ENCODE measurements around the gene STX18. TPM values are rescaled to one million over a fixed set of nuclear protein-coding genes. Genes with fewer than 3 reads are reported as not detected.
A peak's percentile ranks its signal among the peaks of the same experiment; 100 is the strongest.
"Not testable (repeated sequence)": the region's sequence is repeated elsewhere in the genome, so short reads cannot be mapped to it uniquely, and the experiment has no call there.

The STX18 gene
- total and polyA plus RNA-seq, 3 experiments from 2014 or later, result 24.7 to 27.1 (median 25.2) TPM

DNA sequence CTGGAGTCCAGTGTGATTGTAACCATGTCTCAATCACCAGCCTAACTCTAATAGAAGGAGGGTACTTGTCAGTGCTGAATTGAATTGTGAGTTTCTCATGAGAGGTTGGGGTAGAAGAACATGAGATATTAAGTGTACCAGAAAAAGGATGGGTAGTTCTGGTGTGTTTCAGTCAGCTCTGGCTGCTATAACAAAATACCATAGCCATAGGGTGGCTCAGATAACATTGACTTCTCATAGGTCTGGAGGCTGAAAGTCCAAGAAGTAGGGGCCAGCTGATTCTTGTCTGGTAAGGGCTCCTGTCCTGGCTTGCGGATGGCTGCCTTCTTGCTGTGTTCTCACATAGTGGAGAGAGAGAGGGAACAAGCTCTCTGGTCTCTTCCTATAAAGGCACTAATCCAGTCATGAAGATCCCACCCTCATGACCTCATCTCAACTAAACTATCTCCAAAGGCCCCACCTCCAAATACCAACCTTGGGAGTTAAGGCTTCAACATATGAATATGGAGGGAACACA, 35.6 kb upstream of the STX18 start:
- peaks cover 0 to 1% (median 0%) of the 10 kb centered on the region in 3 donors for H3K36me3 Mint-ChIP-seq
- ChIA-PET POLR2A (no interaction called here), CTCF (no interaction called here)
- H3K4me3 Mint-ChIP-seq, result peak overlapping the region in 2 of 7 donors; percentile 11 to 24
- peaks cover 14 to 18% (median 15%) of the 10 kb centered on the region in 3 donors for H3K4me1 Mint-ChIP-seq
- Histone ChIP-seq H3K27ac (ENCODE audit: low read depth, low read length) (no peak overlapping the region), H3K4me3 (ENCODE audit: low read length) (no peak overlapping the region), H3K9me3 (ENCODE audit: low read length) (no peaks in the 10 kb centered on the region), H3K4me1 (ENCODE audit: insufficient read depth, low read length) (peaks cover 11% of the 10 kb centered on the region), H3K27me3 (ENCODE audit: insufficient read depth, low read length, poor library complexity, severe bottlenecking) (no peaks in the 10 kb centered on the region), H3K36me3 (ENCODE audit: insufficient read depth, low read length) (no peaks in the 10 kb centered on the region)
- H3K9me3 Mint-ChIP-seq, result no peaks in the 10 kb centered on the region
- peaks cover 0 to 6% of the 10 kb centered on the region in 2 donors for H3K27me3 Mint-ChIP-seq
- DNase-seq, result no peak
- peak overlapping the region in 2 of 8 donors; percentile 10 to 21 for H3K27ac Mint-ChIP-seq

DNA sequence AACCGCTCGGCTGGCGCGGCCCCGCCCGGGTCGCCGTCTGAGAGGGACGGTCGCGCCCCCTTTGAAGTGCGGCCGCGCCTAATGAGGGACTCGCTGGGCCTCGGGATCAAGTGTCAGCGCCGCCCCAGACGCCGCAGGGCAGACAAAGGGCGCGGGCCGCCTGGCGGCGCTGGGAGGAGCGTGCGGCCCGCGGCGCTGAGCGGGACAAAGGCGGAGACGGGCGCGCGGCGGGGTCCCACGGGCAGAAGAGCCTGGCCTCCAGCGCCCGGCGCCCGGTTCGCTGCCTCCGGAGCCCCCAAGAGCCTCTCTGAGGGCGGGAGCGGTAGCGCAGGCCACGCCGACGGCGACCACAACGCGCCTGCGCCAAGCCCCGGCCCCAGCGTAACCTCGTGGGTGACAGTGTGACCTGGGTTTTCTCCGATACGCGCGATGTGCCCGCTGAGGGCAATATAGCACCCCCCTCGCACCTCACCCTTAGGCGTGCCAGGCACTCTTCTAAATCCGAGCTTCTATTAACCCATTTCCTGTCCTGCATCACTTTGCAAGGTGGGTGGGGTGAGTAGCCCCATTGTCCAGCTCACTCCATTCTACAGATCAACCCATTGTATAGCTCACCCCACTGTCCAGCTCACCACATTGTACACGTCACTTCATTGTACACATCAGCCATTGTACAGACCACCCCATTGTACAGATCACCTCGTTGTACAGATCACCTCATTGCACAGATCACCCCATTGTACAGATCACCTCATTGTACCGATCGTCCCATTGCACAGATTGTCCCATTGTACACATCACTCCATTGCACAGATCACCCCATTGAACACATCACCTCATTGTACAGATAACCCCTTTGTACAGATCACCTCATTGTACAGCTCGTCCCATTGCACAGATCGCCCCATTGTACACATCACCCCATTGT, 33.7 kb upstream of the STX18 start:
- Histone ChIP-seq H3K4me1 (ENCODE audit: insufficient read depth, low read length) (peaks cover 11% of the 10 kb centered on the region), H3K36me3 (ENCODE audit: insufficient read depth, low read length) (no peaks in the 10 kb centered on the region), H3K4me3 (ENCODE audit: low read length) (peak overlapping the region; percentile 44), H3K27me3 (ENCODE audit: insufficient read depth, low read length, poor library complexity, severe bottlenecking) (no peaks in the 10 kb centered on the region), H3K9me3 (ENCODE audit: low read length) (no peaks in the 10 kb centered on the region), H3K27ac (ENCODE audit: low read depth, low read length) (peak overlapping the region; percentile 20)
- H3K27ac Mint-ChIP-seq, result peak overlapping the region in 7 of 8 donors; percentile 8 to 87 (median 55)
- H3K9me3 Mint-ChIP-seq, result no peaks in the 10 kb centered on the region
- peaks cover 0 to 1% (median 0%) of the 10 kb centered on the region in 3 donors for H3K36me3 Mint-ChIP-seq
- ChIA-PET POLR2A (interaction anchor here (0.5 to 1.7 kb wide), 5 partner anchors 33 to 1697 kb away, joined by 3 to 10 read pairs (median 5); partner anchors contain the start of gene STX18), CTCF (interaction anchor here (0.7 to 1.3 kb wide), 6 partner anchors 12 to 51 kb away, joined by 3 to 5 read pairs (median 3); partner anchors contain the start of gene STX18)
- peaks cover 0 to 6% of the 10 kb centered on the region in 2 donors for H3K27me3 Mint-ChIP-seq
- H3K4me1 Mint-ChIP-seq, result peaks cover 14 to 18% (median 15%) of the 10 kb centered on the region in 3 donors
- H3K4me3 Mint-ChIP-seq, result peak overlapping the region; percentile 67 to 87 (median 83)
- peak; percentile 55 to 77 (median 61) for DNase-seq

DNA sequence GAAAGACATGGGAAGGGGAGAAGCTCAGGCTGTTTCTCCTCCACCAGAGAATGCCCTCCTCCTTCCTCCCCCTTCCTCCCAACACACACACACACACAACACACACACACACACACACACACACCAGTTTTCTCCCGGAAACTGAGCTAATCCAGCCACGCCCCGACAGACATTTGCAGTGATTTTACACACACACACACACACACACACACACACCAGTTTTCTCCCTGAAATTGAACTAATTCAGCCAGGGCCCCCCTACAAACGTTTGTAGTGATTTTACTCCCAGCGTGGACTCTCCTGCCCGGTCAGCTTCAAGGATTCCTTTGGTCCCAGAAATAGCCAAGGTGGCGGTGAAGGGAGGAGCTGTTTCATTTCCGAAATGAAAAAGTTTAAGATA, 32.9 kb upstream of the STX18 start:
- POLR2A ChIA-PET, result interaction anchor here (0.5 to 1.7 kb wide), 4 partner anchors 33 to 1698 kb away, joined by 3 to 8 read pairs (median 4); partner anchors contain the start of gene STX18

DNA sequence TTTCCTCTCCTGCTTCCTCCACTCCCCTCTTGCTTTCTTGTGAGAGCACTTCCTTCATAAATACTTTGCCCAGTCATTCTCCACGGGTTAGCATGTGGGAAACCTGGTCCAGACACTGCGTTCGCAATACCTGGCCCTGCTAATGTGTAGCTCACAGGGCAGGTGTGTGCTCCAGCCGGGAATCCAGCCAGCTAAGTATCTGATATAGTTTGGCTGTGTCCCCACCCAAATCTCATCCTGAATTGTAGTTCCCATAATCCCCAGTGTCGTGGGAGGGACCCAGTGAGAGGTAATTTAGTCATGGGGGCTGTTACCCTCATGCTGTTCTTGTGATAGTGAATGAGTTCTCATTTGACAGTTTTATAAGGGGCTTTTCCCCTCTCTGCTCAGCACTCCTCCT, 32.2 kb upstream of the STX18 start:
- H3K9me3 ChIP-seq (ENCODE audit: low read length), result no peaks in the 10 kb centered on the region
- H3K4me1 ChIP-seq (ENCODE audit: insufficient read depth, low read length), result peaks cover 11% of the 10 kb centered on the region
- no peaks in the 10 kb centered on the region for H3K36me3 ChIP-seq (ENCODE audit: insufficient read depth, low read length)
- Mint-ChIP-seq H3K36me3 (peaks cover 1 to 9% (median 3%) of the 10 kb centered on the region in 3 donors), H3K27ac (peak overlapping the region in 2 of 8 donors; percentile 59 to 81), H3K9me3 (no peaks in the 10 kb centered on the region), H3K4me3 (peak overlapping the region in 6 of 7 donors; percentile 67 to 87 (median 84)), H3K4me1 (peaks cover 14 to 18% (median 15%) of the 10 kb centered on the region in 3 donors), H3K27me3 (peaks cover 0 to 6% of the 10 kb centered on the region in 2 donors)
- no peaks in the 10 kb centered on the region for H3K27me3 ChIP-seq (ENCODE audit: insufficient read depth, low read length, poor library complexity, severe bottlenecking)
- H3K4me3 ChIP-seq (ENCODE audit: low read length), result no peak overlapping the region
- no peak for DNase-seq
- POLR2A ChIA-PET, result interaction anchor here (1.7 kb wide), 1 partner anchor 32 kb away, joined by 8 read pairs; the partner anchor contains the start of gene STX18
- CTCF ChIA-PET, result interaction anchor here (0.8 to 1.3 kb wide), 3 partner anchors 19 to 33 kb away, joined by 3 to 5 read pairs (median 3); partner anchors contain the start of gene STX18
- H3K27ac ChIP-seq (ENCODE audit: low read depth, low read length), result no peak overlapping the region

More for the DNA sequence above, 32.9 kb upstream of the STX18 start:
- Mint-ChIP-seq H3K27ac (peak overlapping the region; percentile 16 to 88 (median 62)), H3K4me3 (peak overlapping the region; percentile 67 to 87 (median 83)), H3K9me3 (no peaks in the 10 kb centered on the region), H3K36me3 (peaks cover 1 to 3% (median 2%) of the 10 kb centered on the region in 3 donors), H3K4me1 (peaks cover 14 to 18% (median 15%) of the 10 kb centered on the region in 3 donors), H3K27me3 (peaks cover 0 to 6% of the 10 kb centered on the region in 2 donors)
- Histone ChIP-seq H3K27ac (ENCODE audit: low read depth, low read length) (peak overlapping the region; percentile 20), H3K27me3 (ENCODE audit: insufficient read depth, low read length, poor library complexity, severe bottlenecking) (no peaks in the 10 kb centered on the region), H3K36me3 (ENCODE audit: insufficient read depth, low read length) (no peaks in the 10 kb centered on the region), H3K4me3 (ENCODE audit: low read length) (peak overlapping the region; percentile 44), H3K4me1 (ENCODE audit: insufficient read depth, low read length) (peaks cover 11% of the 10 kb centered on the region), H3K9me3 (ENCODE audit: low read length) (no peaks in the 10 kb centered on the region)
- CTCF ChIA-PET, result interaction anchor here (0.7 to 1.3 kb wide), 4 partner anchors 11 to 33 kb away, joined by 3 to 5 read pairs (median 3); partner anchors contain the start of gene STX18
- DNase-seq, result peak in 4 of 5 donors; percentile 7 to 59 (median 26)

DNA sequence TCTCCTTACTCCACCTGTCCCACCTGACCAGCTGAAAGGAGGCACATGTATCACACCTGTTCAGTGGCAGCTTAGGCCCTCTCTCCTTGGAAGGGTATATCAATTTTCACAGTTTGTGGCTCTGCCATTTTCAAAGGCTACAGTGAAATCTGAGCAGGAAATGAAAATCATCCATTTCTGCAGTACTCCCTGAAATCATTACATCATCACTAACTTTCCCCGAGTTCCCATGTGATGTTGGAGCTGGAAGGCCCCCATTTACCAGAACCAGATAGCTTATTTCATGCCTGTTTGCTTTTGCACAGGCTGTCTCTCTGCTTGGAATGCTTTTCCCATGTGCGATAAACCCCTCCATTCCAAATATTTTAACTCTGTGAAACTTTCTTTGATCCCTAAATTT, 31.0 kb upstream of the STX18 start:
- peaks cover 14 to 18% (median 15%) of the 10 kb centered on the region in 3 donors for H3K4me1 Mint-ChIP-seq

DNA sequence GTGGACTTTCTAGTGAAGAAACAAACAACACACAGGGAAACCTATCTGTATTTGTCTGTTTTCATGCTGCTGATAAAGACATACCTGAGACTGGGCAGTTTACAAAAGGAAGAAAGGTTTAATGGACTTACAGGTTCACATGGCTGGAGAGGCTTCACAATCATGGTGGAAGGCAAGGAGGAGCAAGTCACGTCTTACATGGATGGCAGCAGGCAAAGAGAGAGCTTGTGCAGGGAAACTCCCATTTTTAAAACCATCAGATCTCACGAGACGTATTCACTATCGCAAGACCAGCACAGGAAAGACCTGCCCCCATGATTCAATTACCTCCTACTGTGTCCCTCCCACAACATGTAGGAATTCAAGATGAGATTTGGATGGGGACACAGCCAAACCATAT, 28.0 kb upstream of the STX18 start:
- CTCF ChIA-PET; H3K27ac Mint-ChIP-seq; H3K27me3 ChIP-seq (ENCODE audit: insufficient read depth, low read length, poor library complexity, severe bottlenecking); POLR2A ChIA-PET; H3K27ac ChIP-seq (ENCODE audit: low read depth, low read length); H3K9me3 Mint-ChIP-seq; H3K4me3 ChIP-seq (ENCODE audit: low read length); H3K27me3 Mint-ChIP-seq; DNase-seq; H3K4me3 Mint-ChIP-seq; H3K9me3 ChIP-seq (ENCODE audit: low read length); H3K4me1 ChIP-seq (ENCODE audit: insufficient read depth, low read length); H3K36me3 ChIP-seq (ENCODE audit: insufficient read depth, low read length): not testable (repeated sequence)
- Mint-ChIP-seq H3K4me1 (peaks cover 6 to 11% (median 8%) of the 10 kb centered on the region in 3 donors), H3K36me3 (peaks cover 4 to 14% (median 8%) of the 10 kb centered on the region in 3 donors)

More for the DNA sequence above, 31.0 kb upstream of the STX18 start:
- POLR2A ChIA-PET, result no interaction called here
- Histone ChIP-seq H3K4me3 (ENCODE audit: low read length) (no peak overlapping the region), H3K27ac (ENCODE audit: low read depth, low read length) (no peak overlapping the region), H3K36me3 (ENCODE audit: insufficient read depth, low read length) (no peaks in the 10 kb centered on the region), H3K4me1 (ENCODE audit: insufficient read depth, low read length) (peaks cover 11% of the 10 kb centered on the region), H3K27me3 (ENCODE audit: insufficient read depth, low read length, poor library complexity, severe bottlenecking) (no peaks in the 10 kb centered on the region), H3K9me3 (ENCODE audit: low read length) (no peaks in the 10 kb centered on the region)
- Mint-ChIP-seq H3K4me3 (no peak overlapping the region), H3K27me3 (peaks cover 0 to 6% of the 10 kb centered on the region in 2 donors), H3K9me3 (no peaks in the 10 kb centered on the region), H3K36me3 (peaks cover 0 to 14% (median 3%) of the 10 kb centered on the region in 3 donors), H3K27ac (no peak overlapping the region)
- CTCF ChIA-PET, result interaction anchor here (1.2 kb wide), 1 partner anchor 18 kb away, joined by 3 read pairs; no protein-coding TSS in a partner anchor
- DNase-seq, result no peak

DNA sequence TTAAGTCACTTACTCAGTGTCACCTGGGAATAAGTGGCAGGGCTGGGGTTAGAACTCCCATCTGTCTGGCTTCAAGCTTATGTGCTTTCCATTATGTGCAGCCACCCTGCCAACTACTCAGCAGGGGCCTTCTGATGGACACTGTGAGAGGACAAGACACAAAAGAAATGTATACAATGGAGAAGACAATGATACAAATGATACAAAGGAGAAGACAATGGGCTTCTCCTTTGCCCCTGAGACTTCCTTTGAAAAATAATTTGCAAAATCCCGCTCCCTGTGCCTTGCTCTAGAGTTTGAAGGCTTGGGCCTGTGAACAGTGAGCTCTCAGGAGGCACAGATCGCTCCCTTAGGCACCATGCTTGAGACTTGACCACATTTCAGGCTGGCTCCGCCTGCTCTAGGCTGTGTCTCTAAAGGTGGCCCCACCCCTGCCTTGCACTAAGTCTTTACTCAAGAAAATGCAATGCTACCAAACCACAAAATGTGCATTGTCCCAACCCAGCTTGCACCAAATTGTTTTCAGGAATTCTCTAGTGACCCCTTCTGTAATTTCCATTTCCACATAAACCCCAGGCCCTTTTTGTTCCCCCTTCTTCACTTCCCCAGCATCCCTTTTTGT, 27.1 kb upstream of the STX18 start:
- Histone ChIP-seq H3K9me3 (ENCODE audit: low read length) (no peaks in the 10 kb centered on the region), H3K27ac (ENCODE audit: low read depth, low read length) (no peak overlapping the region), H3K4me1 (ENCODE audit: insufficient read depth, low read length) (no peaks in the 10 kb centered on the region), H3K4me3 (ENCODE audit: low read length) (no peak overlapping the region), H3K27me3 (ENCODE audit: insufficient read depth, low read length, poor library complexity, severe bottlenecking) (no peaks in the 10 kb centered on the region), H3K36me3 (ENCODE audit: insufficient read depth, low read length) (no peaks in the 10 kb centered on the region)
- Mint-ChIP-seq H3K36me3 (peaks cover 10 to 14% (median 10%) of the 10 kb centered on the region in 3 donors), H3K9me3 (no peaks in the 10 kb centered on the region), H3K27ac (peak overlapping the region in 1 of 8 donors; percentile 31), H3K4me1 (peaks cover 0 to 2% (median 0%) of the 10 kb centered on the region in 3 donors), H3K27me3 (peaks cover 0 to under 1% of the 10 kb centered on the region in 2 donors), H3K4me3 (no peak overlapping the region)
- POLR2A ChIA-PET, result no interaction called here
- CTCF ChIA-PET, result no interaction called here
- no peak for DNase-seq
